Measurements from ENCODE around the gene CACHD1.

DNA sequence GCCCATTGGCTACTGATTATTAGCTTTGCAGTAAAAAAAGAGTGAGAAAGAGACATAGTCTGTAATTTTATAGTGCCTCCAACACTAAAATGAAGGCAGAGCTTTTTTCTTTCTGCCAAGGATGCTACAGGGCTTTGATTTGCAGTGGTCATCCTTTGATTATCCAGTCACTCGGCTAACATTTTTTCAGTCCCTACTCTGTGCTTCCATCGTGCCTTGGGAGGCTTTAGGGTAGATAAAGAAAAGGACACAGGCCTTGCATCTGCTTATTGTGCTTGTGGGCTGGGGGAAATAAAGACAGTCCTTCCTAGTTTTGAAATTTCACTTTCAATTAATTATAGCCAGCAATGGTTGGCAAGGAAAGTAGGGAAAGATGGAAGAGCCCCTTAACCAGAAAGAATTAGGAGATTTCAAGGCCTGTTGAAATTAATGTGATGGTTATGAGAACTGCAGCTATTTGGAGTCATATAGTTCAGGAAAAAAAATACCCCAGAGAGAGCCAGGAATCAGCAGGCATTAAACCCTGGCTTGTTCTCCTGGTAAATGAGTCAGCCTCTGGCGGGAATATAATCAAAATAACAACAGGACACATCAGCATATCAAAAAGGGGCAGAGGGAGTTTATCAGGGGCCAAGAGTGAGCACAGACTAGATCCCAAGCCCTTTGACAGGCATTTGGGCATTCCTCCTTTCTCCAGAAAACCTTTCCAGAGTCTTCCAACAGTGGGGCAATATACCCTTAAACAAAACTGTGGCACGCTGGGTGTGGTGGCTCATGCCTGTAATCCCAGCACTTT is 27.4 kb downstream of the CACHD1 start:
- no peak for TF ChIP-seq POLR2AphosphoS5 (IDR thresholded peaks at IDR 0.05)
- TF ChIP-seq, protein P1, sequence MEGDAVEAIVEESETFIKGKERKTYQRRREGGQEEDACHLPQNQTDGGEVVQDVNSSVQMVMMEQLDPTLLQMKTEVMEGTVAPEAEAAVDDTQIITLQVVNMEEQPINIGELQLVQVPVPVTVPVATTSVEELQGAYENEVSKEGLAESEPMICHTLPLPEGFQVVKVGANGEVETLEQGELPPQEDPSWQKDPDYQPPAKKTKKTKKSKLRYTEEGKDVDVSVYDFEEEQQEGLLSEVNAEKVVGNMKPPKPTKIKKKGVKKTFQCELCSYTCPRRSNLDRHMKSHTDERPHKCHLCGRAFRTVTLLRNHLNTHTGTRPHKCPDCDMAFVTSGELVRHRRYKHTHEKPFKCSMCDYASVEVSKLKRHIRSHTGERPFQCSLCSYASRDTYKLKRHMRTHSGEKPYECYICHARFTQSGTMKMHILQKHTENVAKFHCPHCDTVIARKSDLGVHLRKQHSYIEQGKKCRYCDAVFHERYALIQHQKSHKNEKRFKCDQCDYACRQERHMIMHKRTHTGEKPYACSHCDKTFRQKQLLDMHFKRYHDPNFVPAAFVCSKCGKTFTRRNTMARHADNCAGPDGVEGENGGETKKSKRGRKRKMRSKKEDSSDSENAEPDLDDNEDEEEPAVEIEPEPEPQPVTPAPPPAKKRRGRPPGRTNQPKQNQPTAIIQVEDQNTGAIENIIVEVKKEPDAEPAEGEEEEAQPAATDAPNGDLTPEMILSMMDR (IDR thresholded peaks at IDR 0.05), result no peak

All from prostate gland (tissue), 2 donors.